DMS53 treated with DMSO at 0.1 percent for 48 hours (cell line): ENCODE measurements around the gene NUP133.

Experiments used
- DNase-seq: peaks from one replicate; lab custom pipeline; 2025; ENCODE audit not compliant: unreplicated experiment; lab: John Stamatoyannopoulos, UW

The NUP133 gene

DNA sequence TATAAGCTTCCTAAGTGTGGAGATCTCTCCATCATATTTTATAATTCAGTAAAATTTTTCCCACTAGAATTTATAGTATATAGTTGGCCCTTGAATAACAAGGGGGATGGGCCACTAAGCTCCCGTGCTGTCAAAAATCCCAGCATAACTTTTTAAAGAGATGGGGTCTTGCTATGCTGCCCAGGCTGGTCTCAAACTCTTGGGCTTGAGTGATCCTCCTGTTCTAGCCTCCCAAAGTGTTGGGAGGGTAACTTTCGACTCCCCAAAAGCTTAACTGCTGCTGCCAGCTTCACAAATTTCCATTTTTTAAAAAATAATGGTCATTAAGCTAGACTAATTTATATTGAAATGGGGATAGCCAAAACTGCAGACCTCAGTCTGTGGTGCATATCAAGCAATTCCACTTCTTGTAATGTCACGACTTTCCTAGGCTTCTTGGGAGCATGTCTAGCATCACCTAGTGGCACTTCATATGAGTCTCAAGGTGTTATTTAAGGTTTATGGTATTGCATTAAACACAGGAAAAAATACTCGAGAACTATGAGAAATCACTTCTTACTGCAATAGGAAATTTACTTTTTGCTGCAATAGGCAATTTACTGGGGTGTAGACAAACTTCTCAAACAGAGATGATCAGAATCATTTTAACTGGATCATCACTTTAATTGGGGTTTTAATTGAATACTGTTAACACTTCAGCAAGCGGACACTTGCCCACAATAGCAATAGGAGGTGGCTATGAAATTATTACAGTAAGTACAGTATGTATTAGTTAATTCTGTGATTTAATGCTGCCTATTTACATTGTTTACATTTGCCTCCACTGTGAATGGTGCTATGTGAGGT is 55.0 kb downstream of the NUP133 start:
- DNase-seq = no peak

GRCh38 chr1:229448845-229449244 is 59.3 kb downstream of the NUP133 start:
- no peak for DNase-seq

- no peak for DNase-seq
Measured at GRCh38 chr1:229448354-229448753, 59.8 kb downstream of the NUP133 start.

DNA sequence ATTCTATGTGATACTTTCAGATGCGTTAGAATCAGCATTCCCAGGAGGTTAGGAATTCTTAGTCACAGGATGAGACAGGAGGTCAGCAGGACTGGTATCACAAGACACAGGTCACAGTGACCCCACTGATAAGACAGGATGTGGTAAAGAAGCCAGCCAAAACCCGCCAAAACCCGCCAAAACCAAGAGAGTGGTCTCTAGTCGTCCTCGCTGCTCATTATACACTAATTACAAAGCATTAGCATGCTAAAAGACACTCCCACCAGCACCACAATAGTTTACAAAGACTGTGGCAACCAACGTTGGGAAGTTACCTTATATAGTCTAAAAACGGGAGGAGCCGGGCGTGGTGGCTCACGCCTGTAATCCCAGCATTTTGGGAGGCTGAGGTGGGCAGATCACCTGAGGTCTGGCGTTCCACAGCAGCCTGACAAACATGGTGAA is 60.3 kb downstream of the NUP133 start:
- DNase-seq = no peak

- DNase-seq = no peak
Measured at GRCh38 chr1:229445828-229446227, 62.3 kb downstream of the NUP133 start.

GRCh38 chr1:229440851-229441537 is 67.1 kb downstream of the NUP133 start:
- DNase-seq = no peak

GRCh38 chr1:229438021-229438420 is 70.1 kb downstream of the NUP133 start:
- no peak for DNase-seq

GRCh38 chr1:229437443-229437842 is 70.7 kb downstream of the NUP133 start:
- no peak for DNase-seq

- DNase-seq = no peak
Measured at GRCh38 chr1:229436201-229436600, 71.9 kb downstream of the NUP133 start.

- no peak for DNase-seq
Measured at GRCh38 chr1:229434641-229435051, 73.5 kb downstream of the NUP133 start.

DNA sequence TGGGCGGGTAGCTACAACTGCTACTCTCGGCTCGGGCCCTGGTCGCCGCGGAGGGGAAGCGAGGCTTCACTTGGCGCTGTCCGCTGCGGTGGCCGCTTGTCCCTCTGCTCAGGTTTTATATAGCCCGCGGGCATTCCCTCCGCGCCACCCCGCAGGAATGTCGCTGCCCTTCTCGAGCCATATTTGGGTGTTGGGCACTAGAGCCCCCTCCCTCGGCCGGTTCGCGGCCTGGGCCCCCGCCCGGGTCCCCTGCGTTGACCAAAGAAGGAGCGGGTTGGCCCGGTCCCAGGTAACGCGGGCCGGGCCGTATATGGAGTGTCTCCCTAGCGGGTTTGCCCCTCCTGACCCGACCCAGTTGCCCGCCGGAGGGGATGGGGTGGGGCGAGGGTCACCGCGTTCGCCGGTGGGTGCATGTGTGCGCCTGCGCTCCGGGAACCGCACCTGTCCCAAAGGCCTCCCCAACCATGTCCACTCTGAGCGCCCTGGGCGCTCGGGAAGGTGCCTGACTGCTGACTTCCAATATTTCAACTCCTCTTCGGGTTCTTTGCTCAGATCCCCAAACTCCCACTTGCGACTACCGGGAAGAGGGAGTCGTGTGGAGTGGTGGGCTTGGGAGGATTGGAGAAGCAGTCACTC is 74.0 kb downstream of the NUP133 start, which contains the start of gene ACTA1:
Gene ACTA1 (minus strand): TSS at position 90 of the 636 bp plus-strand sequence. CDS start 979 bp downstream, outside the sequence.
- DNase-seq = no peak

GRCh38 chr1:229433364-229434004 is 74.7 kb downstream of the NUP133 start:
- DNase-seq = no peak

DNA sequence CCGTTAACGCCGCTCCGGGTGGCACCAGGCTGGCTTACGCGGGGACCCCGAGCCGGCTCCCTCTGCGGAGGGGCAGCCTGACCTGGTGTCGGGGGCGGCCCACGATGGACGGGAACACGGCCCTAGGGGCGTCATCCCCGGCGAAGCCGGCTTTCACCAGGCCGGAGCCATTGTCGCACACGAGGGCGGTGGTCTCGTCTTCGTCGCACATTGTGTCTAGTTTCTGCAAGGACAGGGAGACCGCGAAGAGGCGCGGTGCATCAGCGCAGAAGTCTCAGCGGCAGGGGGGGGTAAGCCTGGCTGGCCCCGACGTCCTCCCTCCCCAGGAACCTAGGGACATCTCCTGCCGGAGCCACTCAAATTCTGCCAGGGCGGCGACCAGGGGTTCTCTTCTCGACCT is 75.2 kb downstream of the NUP133 start:
- DNase-seq = no peak

GRCh38 chr1:229432116-229432461 is 76.1 kb downstream of the NUP133 start:
- no peak for DNase-seq

DNA sequence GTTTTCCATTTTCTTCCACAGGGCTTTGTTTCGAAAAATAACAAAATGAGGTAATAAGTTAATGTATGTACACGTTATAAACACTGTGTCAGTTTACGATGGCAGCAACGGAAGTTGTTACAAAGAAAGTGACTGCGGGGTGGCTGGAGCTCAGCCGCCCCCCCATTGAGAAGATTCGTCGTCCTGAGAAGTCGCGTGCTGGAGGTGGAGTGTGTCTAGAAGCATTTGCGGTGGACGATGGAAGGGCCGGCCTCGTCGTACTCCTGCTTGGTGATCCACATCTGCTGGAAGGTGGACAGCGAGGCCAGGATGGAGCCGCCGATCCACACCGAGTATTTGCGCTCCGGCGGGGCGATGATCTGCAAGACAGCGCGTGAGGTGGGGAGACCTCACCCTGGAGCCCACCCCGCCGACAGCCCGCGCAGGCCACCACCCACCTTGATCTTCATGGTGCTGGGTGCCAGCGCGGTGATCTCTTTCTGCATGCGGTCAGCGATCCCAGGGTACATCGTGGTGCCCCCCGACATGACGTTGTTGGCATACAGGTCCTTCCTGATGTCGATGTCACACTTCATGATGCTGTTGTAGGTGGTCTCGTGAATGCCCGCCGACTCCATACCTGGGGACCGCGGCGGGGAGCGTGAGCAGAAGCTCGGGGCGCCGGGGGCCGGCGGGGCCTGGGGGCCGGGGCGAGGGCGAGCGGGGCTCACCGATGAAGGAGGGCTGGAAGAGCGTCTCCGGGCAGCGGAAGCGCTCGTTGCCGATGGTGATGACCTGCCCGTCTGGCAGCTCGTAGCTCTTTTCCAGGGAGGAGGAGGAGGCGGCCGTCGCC is 76.6 kb downstream of the NUP133 start:
- no peak for DNase-seq

- no peak for DNase-seq
Measured at GRCh38 chr1:229430761-229431283, 77.3 kb downstream of the NUP133 start.

DNA sequence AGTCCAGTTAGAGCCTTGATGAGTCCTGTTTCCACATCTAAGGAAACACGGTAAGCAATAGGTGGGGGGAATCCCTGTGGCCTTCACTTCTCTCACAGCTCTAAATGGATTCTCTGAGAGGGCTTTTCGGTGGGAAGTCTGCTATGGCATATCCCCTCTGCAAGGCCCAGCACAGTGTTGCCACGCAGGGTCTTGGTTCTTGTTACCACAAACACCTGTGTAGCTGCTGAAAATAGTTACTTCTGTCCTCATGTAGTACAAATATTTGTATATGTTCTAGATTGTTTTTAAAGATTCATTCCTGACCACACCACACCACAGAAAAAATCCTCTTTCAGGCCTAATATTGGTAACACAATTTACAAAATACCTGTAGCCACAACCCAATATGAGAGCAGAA is 79.9 kb downstream of the NUP133 start:
- no peak for DNase-seq

DNA sequence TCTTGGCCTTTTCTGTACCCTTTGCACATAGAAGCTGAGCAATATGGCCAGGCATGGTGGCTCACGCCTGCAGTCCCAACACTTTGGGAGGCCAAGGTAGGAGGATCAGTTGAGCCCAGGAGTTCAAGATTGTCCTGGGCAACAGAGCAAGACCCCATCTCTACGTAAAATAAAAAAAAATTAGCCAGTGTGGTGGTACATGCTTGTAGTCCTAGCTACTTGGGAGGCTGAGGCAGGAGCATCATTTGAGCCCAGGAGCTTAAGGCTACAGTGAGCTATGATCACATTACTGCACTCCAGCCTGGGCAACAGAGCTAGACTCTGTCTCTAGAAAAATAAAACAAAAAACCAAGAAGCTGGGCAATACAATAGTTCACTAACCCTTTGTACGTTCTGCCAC is 80.6 kb downstream of the NUP133 start:
- no peak for DNase-seq

GRCh38 chr1:229425564-229426159 is 82.5 kb downstream of the NUP133 start:
- no peak for DNase-seq

GRCh38 chr1:229420765-229421164 is 87.4 kb downstream of the NUP133 start:
- peak; percentile 21 for DNase-seq
